Measurements from ENCODE around the gene ARHGAP45. TPM values are rescaled to one million over a fixed set of nuclear protein-coding genes. Genes with fewer than 3 reads are reported as not detected.
A peak's percentile ranks its signal among the peaks of the same experiment; 100 is the strongest.

ARHGAP45 gene
- total and polyA plus RNA-seq, 2 of the 8 experiments (the other 6 are each of a cell fraction or from before 2014, with no cell fraction given) = 31.4 to 41.8 TPM

GRCh38 chr19:1082928-1083816, 16.2 kb downstream of the ARHGAP45 start (continued):
- TF ChIP-seq, protein P1, sequence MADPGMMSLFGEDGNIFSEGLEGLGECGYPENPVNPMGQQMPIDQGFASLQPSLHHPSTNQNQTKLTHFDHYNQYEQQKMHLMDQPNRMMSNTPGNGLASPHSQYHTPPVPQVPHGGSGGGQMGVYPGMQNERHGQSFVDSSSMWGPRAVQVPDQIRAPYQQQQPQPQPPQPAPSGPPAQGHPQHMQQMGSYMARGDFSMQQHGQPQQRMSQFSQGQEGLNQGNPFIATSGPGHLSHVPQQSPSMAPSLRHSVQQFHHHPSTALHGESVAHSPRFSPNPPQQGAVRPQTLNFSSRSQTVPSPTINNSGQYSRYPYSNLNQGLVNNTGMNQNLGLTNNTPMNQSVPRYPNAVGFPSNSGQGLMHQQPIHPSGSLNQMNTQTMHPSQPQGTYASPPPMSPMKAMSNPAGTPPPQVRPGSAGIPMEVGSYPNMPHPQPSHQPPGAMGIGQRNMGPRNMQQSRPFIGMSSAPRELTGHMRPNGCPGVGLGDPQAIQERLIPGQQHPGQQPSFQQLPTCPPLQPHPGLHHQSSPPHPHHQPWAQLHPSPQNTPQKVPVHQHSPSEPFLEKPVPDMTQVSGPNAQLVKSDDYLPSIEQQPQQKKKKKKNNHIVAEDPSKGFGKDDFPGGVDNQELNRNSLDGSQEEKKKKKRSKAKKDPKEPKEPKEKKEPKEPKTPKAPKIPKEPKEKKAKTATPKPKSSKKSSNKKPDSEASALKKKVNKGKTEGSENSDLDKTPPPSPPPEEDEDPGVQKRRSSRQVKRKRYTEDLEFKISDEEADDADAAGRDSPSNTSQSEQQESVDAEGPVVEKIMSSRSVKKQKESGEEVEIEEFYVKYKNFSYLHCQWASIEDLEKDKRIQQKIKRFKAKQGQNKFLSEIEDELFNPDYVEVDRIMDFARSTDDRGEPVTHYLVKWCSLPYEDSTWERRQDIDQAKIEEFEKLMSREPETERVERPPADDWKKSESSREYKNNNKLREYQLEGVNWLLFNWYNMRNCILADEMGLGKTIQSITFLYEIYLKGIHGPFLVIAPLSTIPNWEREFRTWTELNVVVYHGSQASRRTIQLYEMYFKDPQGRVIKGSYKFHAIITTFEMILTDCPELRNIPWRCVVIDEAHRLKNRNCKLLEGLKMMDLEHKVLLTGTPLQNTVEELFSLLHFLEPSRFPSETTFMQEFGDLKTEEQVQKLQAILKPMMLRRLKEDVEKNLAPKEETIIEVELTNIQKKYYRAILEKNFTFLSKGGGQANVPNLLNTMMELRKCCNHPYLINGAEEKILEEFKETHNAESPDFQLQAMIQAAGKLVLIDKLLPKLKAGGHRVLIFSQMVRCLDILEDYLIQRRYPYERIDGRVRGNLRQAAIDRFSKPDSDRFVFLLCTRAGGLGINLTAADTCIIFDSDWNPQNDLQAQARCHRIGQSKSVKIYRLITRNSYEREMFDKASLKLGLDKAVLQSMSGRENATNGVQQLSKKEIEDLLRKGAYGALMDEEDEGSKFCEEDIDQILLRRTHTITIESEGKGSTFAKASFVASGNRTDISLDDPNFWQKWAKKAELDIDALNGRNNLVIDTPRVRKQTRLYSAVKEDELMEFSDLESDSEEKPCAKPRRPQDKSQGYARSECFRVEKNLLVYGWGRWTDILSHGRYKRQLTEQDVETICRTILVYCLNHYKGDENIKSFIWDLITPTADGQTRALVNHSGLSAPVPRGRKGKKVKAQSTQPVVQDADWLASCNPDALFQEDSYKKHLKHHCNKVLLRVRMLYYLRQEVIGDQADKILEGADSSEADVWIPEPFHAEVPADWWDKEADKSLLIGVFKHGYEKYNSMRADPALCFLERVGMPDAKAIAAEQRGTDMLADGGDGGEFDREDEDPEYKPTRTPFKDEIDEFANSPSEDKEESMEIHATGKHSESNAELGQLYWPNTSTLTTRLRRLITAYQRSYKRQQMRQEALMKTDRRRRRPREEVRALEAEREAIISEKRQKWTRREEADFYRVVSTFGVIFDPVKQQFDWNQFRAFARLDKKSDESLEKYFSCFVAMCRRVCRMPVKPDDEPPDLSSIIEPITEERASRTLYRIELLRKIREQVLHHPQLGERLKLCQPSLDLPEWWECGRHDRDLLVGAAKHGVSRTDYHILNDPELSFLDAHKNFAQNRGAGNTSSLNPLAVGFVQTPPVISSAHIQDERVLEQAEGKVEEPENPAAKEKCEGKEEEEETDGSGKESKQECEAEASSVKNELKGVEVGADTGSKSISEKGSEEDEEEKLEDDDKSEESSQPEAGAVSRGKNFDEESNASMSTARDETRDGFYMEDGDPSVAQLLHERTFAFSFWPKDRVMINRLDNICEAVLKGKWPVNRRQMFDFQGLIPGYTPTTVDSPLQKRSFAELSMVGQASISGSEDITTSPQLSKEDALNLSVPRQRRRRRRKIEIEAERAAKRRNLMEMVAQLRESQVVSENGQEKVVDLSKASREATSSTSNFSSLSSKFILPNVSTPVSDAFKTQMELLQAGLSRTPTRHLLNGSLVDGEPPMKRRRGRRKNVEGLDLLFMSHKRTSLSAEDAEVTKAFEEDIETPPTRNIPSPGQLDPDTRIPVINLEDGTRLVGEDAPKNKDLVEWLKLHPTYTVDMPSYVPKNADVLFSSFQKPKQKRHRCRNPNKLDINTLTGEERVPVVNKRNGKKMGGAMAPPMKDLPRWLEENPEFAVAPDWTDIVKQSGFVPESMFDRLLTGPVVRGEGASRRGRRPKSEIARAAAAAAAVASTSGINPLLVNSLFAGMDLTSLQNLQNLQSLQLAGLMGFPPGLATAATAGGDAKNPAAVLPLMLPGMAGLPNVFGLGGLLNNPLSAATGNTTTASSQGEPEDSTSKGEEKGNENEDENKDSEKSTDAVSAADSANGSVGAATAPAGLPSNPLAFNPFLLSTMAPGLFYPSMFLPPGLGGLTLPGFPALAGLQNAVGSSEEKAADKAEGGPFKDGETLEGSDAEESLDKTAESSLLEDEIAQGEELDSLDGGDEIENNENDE (IDR thresholded peaks at IDR 0.05; ENCODE audit: insufficient replicate concordance, low read length) = no peak
- TF ChIP-seq GABPA (IDR thresholded peaks at IDR 0.05; ENCODE audit: borderline replicate concordance, insufficient read depth, low read length) = 0 out of 2 replicates have a peak, but pooled peaks have one; percentile 23
